A549 (cell line): Measurements from ENCODE around the gene TIMM21. TPM values are rescaled to one million over a fixed set of nuclear protein-coding genes. Genes with fewer than 3 reads are reported as not detected.

Experiments used
- ATAC-seq, 2 experiments: fragments of 200-7000 bp in 1 of 2; fragments of >200 bp in 1 of 2; cut with Nextera tagmentation in 1 of 2; cut with Tn5 transposase in 1 of 2; 3 replicates each; pipeline versions ENCODE4 v1.8.0 to v1.9.1; 2018 to 2020; ENCODE audit warnings: mild to moderate bottlenecking in 1 of 2, moderate library complexity in 1 of 2
- CTCF ChIA-PET: fragments of 300-600 bp; sonication (Branson Sonifier 250); formaldehyde crosslinking; extraction: SDS; loops from one replicate; lab custom pipeline; 2021; ENCODE audit warnings: antibody characterized with exemption, inconsistent platforms; lab: Yijun Ruan, JAX
- POLR2A ChIA-PET: fragments of 350-600 bp; formaldehyde crosslinking; extraction: SDS; loops from one replicate; lab custom pipeline; 2021; ENCODE audit warnings: antibody characterized with exemption, inconsistent platforms; lab: Yijun Ruan, JAX
- DNase-seq, 2 experiments: peaks; one replicate each; pipeline versions ENCODE4 v3.0.0 to v3.0.0-alpha.2; 2011 to 2016; ENCODE audit warnings: low read depth in 1 of 2, low spot score in 1 of 2
- FAIRE-seq: peaks from 2 replicates; lab custom pipeline; 2011; peaks lifted over from hg19 to GRCh38; lab: Jason Lieb, UNC
- H3K27ac ChIP-seq, 2 experiments: fragments of >200 bp; sonication (Bioruptor Twin); formaldehyde crosslinking; 3 replicates each; pipeline ENCODE4 v1.5.1; 2016 to 2017
- H3K4me1 ChIP-seq: fragments of >200 bp; sonication (Bioruptor Twin); formaldehyde crosslinking; 3 replicates; pipeline ENCODE4 v1.6.1; 2016
- H3K4me2 ChIP-seq: fragments of >200 bp; sonication (Bioruptor Twin); formaldehyde crosslinking; 3 replicates; pipeline ENCODE4 v1.6.1; 2016
- H3K4me3 ChIP-seq: fragments of >200 bp; sonication (Bioruptor Twin); formaldehyde crosslinking; 3 replicates; pipeline ENCODE4 v1.5.1; 2016
- H3K9me3 ChIP-seq: fragments of >200 bp; sonication (Bioruptor Twin); formaldehyde crosslinking; 3 replicates; pipeline ENCODE4 v1.6.1; 2016
- BHLHE40 ChIP-seq: IDR thresholded peaks from 2 replicates; pipeline ENCODE4 v1.6.1; 2012; ENCODE audit warnings: low read depth, low read length, inconsistent platforms
- EHF ChIP-seq: fragments of 250-450 bp; sonication (Bioruptor Pico); IDR thresholded peaks from 2 replicates; pipeline ENCODE4 v1.5.0; 2020; ENCODE audit warnings: mild to moderate bottlenecking
- EHMT2 ChIP-seq: fragments of 200-600 bp; sonication (generic); IDR thresholded peaks from 2 replicates; pipeline ENCODE4 v1.6.1; 2016; ENCODE audit warnings: antibody characterized with exemption, low read depth, mild to moderate bottlenecking, moderate library complexity
- ESRRA ChIP-seq: fragments of 150-350 bp; IDR thresholded peaks from 2 replicates; pipeline ENCODE4 v1.6.1; 2014; ENCODE audit warnings: mild to moderate bottlenecking, low read length, borderline replicate concordance
- GATA3 ChIP-seq: IDR thresholded peaks from 2 replicates; pipeline ENCODE4 v1.6.1; 2012; ENCODE audit warnings: borderline replicate concordance
- HOXA7 ChIP-seq: fragments of 250-450 bp; sonication (Bioruptor Pico); IDR thresholded peaks from 2 replicates; pipeline ENCODE4 v1.5.0; 2020; ENCODE audit warnings: mild to moderate bottlenecking, moderate library complexity
- HOXB13 ChIP-seq: fragments of 250-450 bp; sonication (Bioruptor Pico); IDR thresholded peaks from 2 replicates; pipeline ENCODE4 v1.5.0; 2020; ENCODE audit warnings: low read depth, mild to moderate bottlenecking, moderate library complexity
- HOXB5 ChIP-seq: fragments of 250-450 bp; sonication (Bioruptor Pico); IDR thresholded peaks from 2 replicates; pipeline ENCODE4 v1.5.0; 2020; ENCODE audit warnings: mild to moderate bottlenecking, moderate library complexity
- KDM5A ChIP-seq: fragments of 200-600 bp; sonication (generic); IDR thresholded peaks from 2 replicates; pipeline ENCODE4 v1.6.1; 2016; ENCODE audit warnings: antibody characterized with exemption, mild to moderate bottlenecking
- MAFK ChIP-seq: fragments of 450-650 bp; IDR thresholded peaks from 2 replicates; pipeline ENCODE4 v1.6.1; 2014; ENCODE audit not compliant: partially characterized antibody
- MAZ ChIP-seq: fragments of 150-350 bp; IDR thresholded peaks from 2 replicates; pipeline ENCODE4 v1.6.1; 2014; ENCODE audit warnings: antibody characterized with exemption, low read depth, low read length, borderline replicate concordance
- MYC ChIP-seq: IDR thresholded peaks from 2 replicates; pipeline ENCODE4 v1.6.1; 2012; ENCODE audit warnings: mild to moderate bottlenecking, inconsistent platforms, low read length, improper control_type of control experiment, borderline replicate concordance
- NFE2L2 ChIP-seq: fragments of 150-350 bp; conservative IDR thresholded peaks from 2 replicates; pipeline ENCODE4 v1.6.1; 2014; ENCODE audit warnings: low read length
- NPAS2 ChIP-seq: fragments of 250-450 bp; sonication (Bioruptor Pico); IDR thresholded peaks from 2 replicates; pipeline ENCODE4 v1.8.0; 2022; ENCODE audit warnings: mild to moderate bottlenecking, moderate library complexity, borderline replicate concordance
- PHF8 ChIP-seq: fragments of 200-600 bp; sonication (generic); IDR thresholded peaks from 2 replicates; pipeline ENCODE4 v1.6.1; 2016; ENCODE audit warnings: low read depth, mild to moderate bottlenecking, antibody characterized with exemption, moderate library complexity, borderline replicate concordance
- POLR2A ChIP-seq: IDR thresholded peaks from 2 replicates; pipeline ENCODE4 v1.6.1; 2012; ENCODE audit warnings: mild to moderate bottlenecking, low read length
- POLR2AphosphoS2 ChIP-seq: conservative IDR thresholded peaks from 2 replicates; pipeline ENCODE4 v1.6.1; 2012; ENCODE audit warnings: low read length, improper control_type of control experiment, inconsistent platforms
- RFX5 ChIP-seq: fragments of 450-650 bp; IDR thresholded peaks from 2 replicates; pipeline ENCODE4 v1.7.1; 2014; ENCODE audit warnings: antibody characterized with exemption, mild to moderate bottlenecking, moderate library complexity
- SMC3 ChIP-seq: fragments of >200 bp; sonication (Bioruptor Twin); formaldehyde crosslinking; IDR thresholded peaks from 3 replicates; pipeline ENCODE4 v1.6.1; 2018; ENCODE audit warnings: inconsistent platforms
- SREBF2 ChIP-seq: fragments of 450-650 bp; IDR thresholded peaks from 2 replicates; pipeline ENCODE4 v1.6.1; 2014; ENCODE audit warnings: mild to moderate bottlenecking, moderate library complexity
- TFCP2L1 ChIP-seq: fragments of 250-450 bp; sonication (Bioruptor Pico); IDR thresholded peaks from 2 replicates; pipeline ENCODE4 v1.5.0; 2021; ENCODE audit warnings: mild to moderate bottlenecking
- TP53 ChIP-seq: fragments of 250-450 bp; sonication (Bioruptor Pico); IDR thresholded peaks from 2 replicates; pipeline ENCODE4 v1.5.0; 2021; ENCODE audit warnings: mild to moderate bottlenecking, moderate library complexity
- ZC3H11A ChIP-seq: fragments of 450-650 bp; IDR thresholded peaks from 2 replicates; pipeline ENCODE4 v1.6.1; 2014; ENCODE audit warnings: antibody characterized with exemption, mild to moderate bottlenecking
- ZFP36 ChIP-seq: fragments of 450-650 bp; IDR thresholded peaks from 2 replicates; pipeline ENCODE4 v1.6.1; 2014; ENCODE audit warnings: borderline replicate concordance; ENCODE audit not compliant: partially characterized antibody
- ZNF302 ChIP-seq: fragments of 250-450 bp; sonication (Bioruptor Pico); IDR thresholded peaks from 2 replicates; pipeline ENCODE4 v1.9.0; 2021; ENCODE audit warnings: inconsistent platforms, mild to moderate bottlenecking, moderate library complexity
- WGBS: methylation state at CpG from one replicate; pipeline ENCODE4 v1.1.6; 2017; ENCODE audit errors: missing lambda C conversion rate; 5-methylcytosine and 5-hydroxymethylcytosine counted together
- polyA plus RNA-seq, 4 experiments: library from polyadenylated mRNA; depleted of rRNA in 3 of 4; stranded (reverse); fragments of >200 nt; fragmentation: RNase III in 1 of 4; extraction: RNeasy Plus Mini Kit Qiagen cat#74134 plus additional on column Dnase treatment in 1 of 4; gene quantifications; 2 replicates in 3 of 4; 3 replicates in 1 of 4; pipeline ENCODE4 v1.2.3, GENCODE V29; 2011 to 2017
- TF ChIP-seq, protein P1 (sequence below): fragments of >200 bp; sonication (Bioruptor Twin); formaldehyde crosslinking; IDR thresholded peaks from 3 replicates; pipeline ENCODE4 v1.5.1; 2016
- TF ChIP-seq, protein P2 (sequence below): fragments of 250-450 bp; sonication (Bioruptor Pico); IDR thresholded peaks from 2 replicates; pipeline ENCODE4 v1.5.0; 2021; ENCODE audit warnings: mild to moderate bottlenecking, moderate library complexity, borderline replicate concordance
- TF ChIP-seq, protein P3 (sequence below): fragments of >200 bp; sonication (Bioruptor Twin); formaldehyde crosslinking; IDR thresholded peaks from 2 replicates; pipeline ENCODE4 v1.6.1; 2016

Gene TIMM21
- polyA plus RNA-seq, 2 of the 4 experiments (the other 2 are of a cell fraction), result 61.4 to 64.6 TPM

DNA sequence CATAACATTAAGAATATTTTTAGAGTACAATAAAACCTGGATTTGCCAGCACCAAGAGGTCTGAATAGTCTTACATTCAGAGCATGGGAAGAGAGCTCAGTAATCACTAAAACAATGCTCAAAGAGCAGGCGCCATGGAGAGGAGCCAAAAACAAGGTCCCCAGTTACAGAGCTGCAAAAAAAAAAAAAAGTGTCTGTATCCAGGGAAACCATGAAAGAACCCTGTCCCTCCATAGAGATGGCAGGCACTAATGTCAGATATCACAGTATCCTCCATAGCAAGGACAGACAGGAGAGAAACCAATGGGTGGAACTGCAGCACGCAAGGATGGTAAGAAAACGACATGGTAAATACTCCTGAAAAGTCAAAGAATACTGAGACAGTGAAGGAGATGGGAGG lies 20.2 kb upstream of the TIMM21 start:
- FAIRE-seq, result no peak
- no peak for DNase-seq
- 54% methylated on average over 3 of the region's 3 CpGs for WGBS
- Histone ChIP-seq H3K4me2 (no peak overlapping the region), H3K9me3 (no peaks in the 10 kb centered on the region), H3K4me3 (no peak overlapping the region), H3K27ac (no peak overlapping the region), H3K4me1 (no peaks in the 10 kb centered on the region)
- ATAC-seq, result no peak
- TF ChIP-seq NPAS2 (no peak), BHLHE40 (no peak), EHF (CRISPR knock-in tag) (no peak), TP53 (CRISPR knock-in tag) (no peak)
- TF ChIP-seq, protein P1, sequence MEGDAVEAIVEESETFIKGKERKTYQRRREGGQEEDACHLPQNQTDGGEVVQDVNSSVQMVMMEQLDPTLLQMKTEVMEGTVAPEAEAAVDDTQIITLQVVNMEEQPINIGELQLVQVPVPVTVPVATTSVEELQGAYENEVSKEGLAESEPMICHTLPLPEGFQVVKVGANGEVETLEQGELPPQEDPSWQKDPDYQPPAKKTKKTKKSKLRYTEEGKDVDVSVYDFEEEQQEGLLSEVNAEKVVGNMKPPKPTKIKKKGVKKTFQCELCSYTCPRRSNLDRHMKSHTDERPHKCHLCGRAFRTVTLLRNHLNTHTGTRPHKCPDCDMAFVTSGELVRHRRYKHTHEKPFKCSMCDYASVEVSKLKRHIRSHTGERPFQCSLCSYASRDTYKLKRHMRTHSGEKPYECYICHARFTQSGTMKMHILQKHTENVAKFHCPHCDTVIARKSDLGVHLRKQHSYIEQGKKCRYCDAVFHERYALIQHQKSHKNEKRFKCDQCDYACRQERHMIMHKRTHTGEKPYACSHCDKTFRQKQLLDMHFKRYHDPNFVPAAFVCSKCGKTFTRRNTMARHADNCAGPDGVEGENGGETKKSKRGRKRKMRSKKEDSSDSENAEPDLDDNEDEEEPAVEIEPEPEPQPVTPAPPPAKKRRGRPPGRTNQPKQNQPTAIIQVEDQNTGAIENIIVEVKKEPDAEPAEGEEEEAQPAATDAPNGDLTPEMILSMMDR, result no peak
- ChIA-PET POLR2A (no interaction called here), CTCF (no interaction called here)

DNA sequence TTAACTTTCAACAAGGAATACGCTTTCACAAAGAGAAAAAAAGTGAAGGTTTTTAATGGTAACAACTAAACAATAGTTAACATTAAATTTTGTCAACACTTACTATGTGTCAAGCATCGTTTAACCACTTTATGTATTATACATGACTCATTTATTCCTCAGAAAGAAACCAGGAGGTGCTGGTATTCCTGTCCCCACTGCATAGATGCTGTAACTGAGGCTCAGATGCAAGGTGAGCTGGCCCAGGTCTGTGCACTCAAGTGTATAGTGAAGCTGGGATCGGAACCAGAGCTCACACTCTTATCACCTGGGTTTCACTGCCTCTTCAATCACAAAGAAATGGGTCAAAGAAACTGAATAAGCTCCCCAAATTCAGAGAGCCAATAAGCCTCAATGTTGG lies 17.2 kb upstream of the TIMM21 start:
- FAIRE-seq, result no peak
- H3K4me3 ChIP-seq, result no peak overlapping the region
- TF ChIP-seq SREBF2, result no peak
- no peak for TF ChIP-seq ESRRA
- no peak for TF ChIP-seq MAZ
- TF ChIP-seq HOXB5 (CRISPR knock-in tag), result no peak
- TF ChIP-seq HOXB13, result no peak
- no peak for TF ChIP-seq PHF8
- TF ChIP-seq, protein P2, sequence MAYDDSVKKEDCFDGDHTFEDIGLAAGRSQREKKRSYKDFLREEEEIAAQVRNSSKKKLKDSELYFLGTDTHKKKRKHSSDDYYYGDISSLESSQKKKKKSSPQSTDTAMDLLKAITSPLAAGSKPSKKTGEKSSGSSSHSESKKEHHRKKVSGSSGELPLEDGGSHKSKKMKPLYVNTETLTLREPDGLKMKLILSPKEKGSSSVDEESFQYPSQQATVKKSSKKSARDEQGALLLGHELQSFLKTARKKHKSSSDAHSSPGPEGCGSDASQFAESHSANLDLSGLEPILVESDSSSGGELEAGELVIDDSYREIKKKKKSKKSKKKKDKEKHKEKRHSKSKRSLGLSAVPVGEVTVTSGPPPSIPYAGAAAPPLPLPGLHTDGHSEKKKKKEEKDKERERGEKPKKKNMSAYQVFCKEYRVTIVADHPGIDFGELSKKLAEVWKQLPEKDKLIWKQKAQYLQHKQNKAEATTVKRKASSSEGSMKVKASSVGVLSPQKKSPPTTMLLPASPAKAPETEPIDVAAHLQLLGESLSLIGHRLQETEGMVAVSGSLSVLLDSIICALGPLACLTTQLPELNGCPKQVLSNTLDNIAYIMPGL (CRISPR knock-in tag), result no peak
- TF ChIP-seq, protein P3, sequence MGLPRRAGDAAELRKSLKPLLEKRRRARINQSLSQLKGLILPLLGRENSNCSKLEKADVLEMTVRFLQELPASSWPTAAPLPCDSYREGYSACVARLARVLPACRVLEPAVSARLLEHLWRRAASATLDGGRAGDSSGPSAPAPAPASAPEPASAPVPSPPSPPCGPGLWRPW, result no peak
- no peak for TF ChIP-seq MYC
- no peak for TF ChIP-seq ZC3H11A
- TF ChIP-seq MAFK, result no peak
- TF ChIP-seq RFX5, result no peak
- TF ChIP-seq, all 56 proteins: peak for 0
- ATAC-seq (no peak), DNase-seq (no peak)
- H3K4me2 ChIP-seq, result no peak overlapping the region
- ChIA-PET CTCF (no interaction called here), POLR2A (no interaction called here)
- H3K9me3 ChIP-seq, result no peaks in the 10 kb centered on the region
- H3K27ac ChIP-seq, result no peak overlapping the region
- no peaks in the 10 kb centered on the region for H3K4me1 ChIP-seq
- 50% methylated on average over 3 of the region's 3 CpGs for WGBS

DNA sequence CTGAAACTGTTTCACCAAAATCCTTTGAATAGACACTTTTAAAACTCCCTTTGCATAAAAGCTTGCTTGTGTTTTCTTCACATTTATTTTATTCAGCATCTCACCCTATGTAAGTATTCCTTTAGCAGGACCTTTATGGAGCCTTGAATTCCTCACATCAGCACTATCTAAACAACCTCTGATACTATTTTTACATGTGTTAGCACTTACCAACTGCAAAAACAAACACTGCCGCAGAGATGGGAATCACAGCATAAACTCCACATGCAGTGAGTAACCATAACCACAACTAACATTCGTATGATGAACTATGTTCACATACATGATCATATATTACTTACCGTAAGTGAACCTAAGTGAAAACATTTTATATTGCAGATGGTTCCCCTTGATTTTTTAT lies 16.1 kb upstream of the TIMM21 start:
- no peak for TF ChIP-seq POLR2A
- TF ChIP-seq HOXB5 (CRISPR knock-in tag), result no peak
- no peak for TF ChIP-seq POLR2AphosphoS2
- TF ChIP-seq ZNF302 (CRISPR knock-in tag), result no peak
- no peak for TF ChIP-seq KDM5A
- TF ChIP-seq ZFP36, result no peak
- TF ChIP-seq TFCP2L1 (CRISPR knock-in tag), result no peak
- no peak for TF ChIP-seq GATA3
- no peak for TF ChIP-seq SMC3
- no peak for TF ChIP-seq NFE2L2
- TF ChIP-seq EHMT2, result no peak
- no peak for TF ChIP-seq HOXA7 (CRISPR knock-in tag)
- TF ChIP-seq MYC, result no peak
- no peak for ATAC-seq
- Histone ChIP-seq H3K27ac (no peak overlapping the region), H3K4me2 (no peak overlapping the region), H3K4me3 (no peak overlapping the region), H3K4me1 (no peaks in the 10 kb centered on the region), H3K9me3 (no peaks in the 10 kb centered on the region)
- WGBS, result 70% methylated on average over 3 of the region's 3 CpGs
- ChIA-PET POLR2A (no interaction called here), CTCF (no interaction called here)
- DNase-seq, result no peak
- no peak for FAIRE-seq
